Activated T-helper 17 cell treated with anti-CD3 and anti-CD28 coated beads, Interleukin-2, amount 50 U/mL, for 72 hours (primary cell): ENCODE measurements around the gene WSB1. TPM values are rescaled to one million over a fixed set of nuclear protein-coding genes. Genes with fewer than 3 reads are reported as not detected.

Source experiments
- ATAC-seq: fragments of 150-1000 bp; cut with Tn5 transposase; replicated peaks from 2 replicates; pipeline ENCODE4 v1.10.0; 2021; ENCODE audit warnings: mild to moderate bottlenecking, moderate library complexity
- H3K27ac Mint-ChIP-seq: one replicate; pipeline ENCODE4 v1.8.0; 2022; ENCODE audit warnings: mixed read lengths
- H3K27me3 Mint-ChIP-seq: one replicate; pipeline ENCODE4 v1.8.0; 2022; ENCODE audit warnings: mixed read lengths
- H3K36me3 Mint-ChIP-seq: one replicate; pipeline ENCODE4 v1.8.0; 2022; ENCODE audit warnings: low read depth, mild to moderate bottlenecking, mixed read lengths
- H3K4me1 Mint-ChIP-seq: one replicate; pipeline ENCODE4 v1.8.0; 2022; ENCODE audit warnings: mixed read lengths
- H3K4me3 Mint-ChIP-seq: one replicate; pipeline ENCODE4 v1.8.0; 2022; ENCODE audit warnings: mild to moderate bottlenecking, mixed read lengths
- H3K9me3 Mint-ChIP-seq: one replicate; pipeline ENCODE4 v1.8.0; 2022; ENCODE audit warnings: mixed read lengths
- total RNA-seq, 2 donors: library from RNA; stranded (reverse); gene quantifications; one replicate each; pipeline ENCODE4 v1.2.3, GENCODE V29; 2022

Gene WSB1
- total RNA-seq, 2 donors from 2014 or later: 118 to 403 TPM

GRCh38 chr17:27289856-27290255 lies 4.1 kb upstream of the WSB1 start:
- Mint-ChIP-seq H3K9me3 (no peaks in the 10 kb centered on the region), H3K27me3 (peaks cover 5% of the 10 kb centered on the region), H3K4me3 (no peak overlapping the region), H3K27ac (peak overlapping the region; percentile 37), H3K4me1 (peaks cover 5% of the 10 kb centered on the region), H3K36me3 (peaks cover 13% of the 10 kb centered on the region)
- ATAC-seq: no peak

- H3K36me3 Mint-ChIP-seq: peaks cover 25% of the 10 kb centered on the region
- no peak for ATAC-seq
- H3K27me3 Mint-ChIP-seq: peaks cover 5% of the 10 kb centered on the region
- peaks cover 8% of the 10 kb centered on the region for H3K4me1 Mint-ChIP-seq
- H3K4me3 Mint-ChIP-seq: no peak overlapping the region
- no peaks in the 10 kb centered on the region for H3K9me3 Mint-ChIP-seq
- no peak overlapping the region for H3K27ac Mint-ChIP-seq
These were observed 2.9 kb upstream of the WSB1 start for GRCh38 chr17:27290916-27291598.

DNA sequence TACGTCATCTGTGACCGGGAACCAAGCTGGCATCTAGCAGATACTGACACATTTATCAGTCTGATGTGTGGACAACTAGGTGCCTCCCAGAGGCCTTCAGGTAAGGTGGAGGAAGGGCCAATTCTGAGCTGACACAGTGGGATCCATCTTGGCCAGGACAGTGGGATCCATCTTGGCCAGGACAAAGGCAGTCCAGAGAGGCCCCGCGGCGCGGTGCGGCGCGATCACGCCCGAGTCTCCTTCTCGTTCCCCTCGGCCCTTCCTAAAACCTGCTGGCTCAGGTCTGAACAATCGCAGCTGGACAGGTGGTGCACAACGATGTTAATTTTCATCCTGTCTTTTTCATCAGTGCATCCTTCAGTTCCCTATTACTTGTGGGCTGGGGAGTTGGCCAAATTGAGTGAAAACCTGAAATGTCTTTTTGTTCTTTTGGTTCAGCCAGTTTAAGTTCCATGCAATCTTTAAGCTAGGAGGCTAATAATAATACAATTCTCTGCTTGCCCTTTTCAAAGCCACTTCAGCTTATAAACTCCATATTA lies 486 bp upstream of the WSB1 start:
- no peak for ATAC-seq
- Mint-ChIP-seq H3K27ac (peak overlapping the region; percentile 99), H3K4me1 (peaks cover 13% of the 10 kb centered on the region), H3K36me3 (peaks cover 49% of the 10 kb centered on the region), H3K4me3 (peak overlapping the region; percentile 99), H3K27me3 (no peaks in the 10 kb centered on the region), H3K9me3 (no peaks in the 10 kb centered on the region)

GRCh38 chr17:27294689-27295630 lies 1.0 kb downstream of the WSB1 start:
- H3K27ac Mint-ChIP-seq: peak overlapping the region; percentile 99
- peaks cover 21% of the 10 kb centered on the region for H3K4me1 Mint-ChIP-seq
- peak; percentile 59 for ATAC-seq
- H3K36me3 Mint-ChIP-seq: peaks cover 61% of the 10 kb centered on the region
- H3K4me3 Mint-ChIP-seq: peak overlapping the region; percentile 99
- H3K9me3 Mint-ChIP-seq: no peaks in the 10 kb centered on the region
- H3K27me3 Mint-ChIP-seq: no peaks in the 10 kb centered on the region

GRCh38 chr17:27295945-27296344 lies 2.0 kb downstream of the WSB1 start:
- ATAC-seq: no peak
- H3K27me3 Mint-ChIP-seq: no peaks in the 10 kb centered on the region
- peak overlapping the region; percentile 99 for H3K27ac Mint-ChIP-seq
- H3K4me1 Mint-ChIP-seq: peaks cover 21% of the 10 kb centered on the region
- no peaks in the 10 kb centered on the region for H3K9me3 Mint-ChIP-seq
- H3K4me3 Mint-ChIP-seq: peak overlapping the region; percentile 99
- peaks cover 69% of the 10 kb centered on the region for H3K36me3 Mint-ChIP-seq

GRCh38 chr17:27296428-27296979 lies 2.6 kb downstream of the WSB1 start:
- Mint-ChIP-seq H3K9me3 (no peaks in the 10 kb centered on the region), H3K36me3 (peaks cover 74% of the 10 kb centered on the region), H3K27me3 (no peaks in the 10 kb centered on the region), H3K4me3 (peak overlapping the region; percentile 99), H3K4me1 (peaks cover 21% of the 10 kb centered on the region), H3K27ac (peak overlapping the region; percentile 99)
- peak; percentile 11 for ATAC-seq

DNA sequence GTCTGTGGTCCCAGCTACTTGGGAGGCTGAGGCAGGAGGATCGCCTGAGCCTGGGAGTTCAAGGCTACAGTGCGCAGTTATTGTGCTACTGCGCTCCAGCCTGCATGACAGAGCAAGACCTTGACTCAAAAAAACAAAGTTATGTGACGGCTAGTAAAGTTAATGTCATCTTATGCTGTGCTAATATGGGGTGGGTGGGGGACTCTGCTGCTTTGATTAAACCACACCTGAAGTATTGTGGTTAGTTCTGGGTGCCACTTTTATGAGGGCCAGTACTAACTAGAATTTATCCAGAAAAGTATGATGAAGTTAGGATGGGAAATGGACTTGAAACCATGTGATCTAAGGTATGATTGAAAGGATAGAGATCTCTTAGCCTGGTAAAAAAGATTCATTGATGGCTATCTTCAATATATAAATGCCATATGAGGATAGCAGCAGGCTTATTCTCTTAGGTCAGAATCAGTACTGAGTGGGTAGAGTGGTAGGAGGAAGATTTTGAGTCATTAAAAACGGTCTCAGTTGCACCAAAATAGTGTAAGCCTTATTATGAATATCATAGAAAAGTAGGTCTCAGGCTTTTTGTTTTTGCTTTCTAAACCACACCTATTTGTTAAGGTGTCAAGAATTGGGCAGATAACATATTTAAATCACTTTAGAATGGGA lies 5.6 kb downstream of the WSB1 start:
- ATAC-seq: peak; percentile 60

GRCh38 chr17:27303734-27304133 lies 9.8 kb downstream of the WSB1 start:
- H3K27ac Mint-ChIP-seq: no peak overlapping the region
- ATAC-seq: no peak
- peaks cover 98% of the 10 kb centered on the region for H3K36me3 Mint-ChIP-seq
- H3K9me3 Mint-ChIP-seq: no peaks in the 10 kb centered on the region
- no peaks in the 10 kb centered on the region for H3K27me3 Mint-ChIP-seq
- peaks cover 14% of the 10 kb centered on the region for H3K4me1 Mint-ChIP-seq
- H3K4me3 Mint-ChIP-seq: no peak overlapping the region

More for the DNA sequence above, 5.6 kb downstream of the WSB1 start:
- Mint-ChIP-seq H3K4me1 (peaks cover 21% of the 10 kb centered on the region), H3K27me3 (no peaks in the 10 kb centered on the region), H3K36me3 (peaks cover 95% of the 10 kb centered on the region), H3K27ac (peak overlapping the region; percentile 0), H3K9me3 (no peaks in the 10 kb centered on the region), H3K4me3 (peak overlapping the region; percentile 58)

DNA sequence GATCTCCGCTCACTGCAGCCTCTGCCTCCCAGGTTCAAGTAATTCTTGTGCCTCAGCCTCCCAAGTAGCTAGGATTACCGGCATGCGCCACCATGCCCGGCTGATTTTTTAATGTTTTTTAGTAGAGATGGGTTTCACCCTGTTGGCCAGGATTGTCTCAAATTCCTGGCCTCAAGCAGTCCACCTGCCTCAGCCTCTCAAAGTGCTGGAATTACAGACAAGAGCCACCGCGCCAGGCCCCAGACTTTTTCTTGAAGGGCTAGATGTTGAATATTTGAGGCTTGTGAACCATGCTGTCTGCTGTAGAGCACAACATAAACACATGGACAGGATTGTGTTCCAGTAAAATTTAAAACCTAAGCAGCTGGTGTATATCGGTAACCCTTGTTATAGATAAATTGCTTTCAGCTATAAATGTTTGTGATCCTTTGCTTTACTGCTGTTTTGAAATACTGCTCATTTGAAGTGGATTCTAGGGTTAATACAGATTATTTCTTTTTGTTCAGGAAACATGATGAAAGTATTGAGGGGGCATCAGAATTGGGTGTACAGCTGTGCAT lies 12.4 kb downstream of the WSB1 start:
- Mint-ChIP-seq H3K27ac (no peak overlapping the region), H3K4me3 (no peak overlapping the region), H3K36me3 (peaks cover 100% of the 10 kb centered on the region), H3K27me3 (no peaks in the 10 kb centered on the region), H3K9me3 (no peaks in the 10 kb centered on the region), H3K4me1 (peaks cover 6% of the 10 kb centered on the region)
- no peak for ATAC-seq

GRCh38 chr17:27310565-27311110 lies 16.7 kb downstream of the WSB1 start:
- ATAC-seq: no peak
- Mint-ChIP-seq H3K27me3 (no peaks in the 10 kb centered on the region), H3K4me1 (no peaks in the 10 kb centered on the region), H3K9me3 (no peaks in the 10 kb centered on the region), H3K4me3 (no peak overlapping the region), H3K27ac (no peak overlapping the region), H3K36me3 (peaks cover 100% of the 10 kb centered on the region)

DNA sequence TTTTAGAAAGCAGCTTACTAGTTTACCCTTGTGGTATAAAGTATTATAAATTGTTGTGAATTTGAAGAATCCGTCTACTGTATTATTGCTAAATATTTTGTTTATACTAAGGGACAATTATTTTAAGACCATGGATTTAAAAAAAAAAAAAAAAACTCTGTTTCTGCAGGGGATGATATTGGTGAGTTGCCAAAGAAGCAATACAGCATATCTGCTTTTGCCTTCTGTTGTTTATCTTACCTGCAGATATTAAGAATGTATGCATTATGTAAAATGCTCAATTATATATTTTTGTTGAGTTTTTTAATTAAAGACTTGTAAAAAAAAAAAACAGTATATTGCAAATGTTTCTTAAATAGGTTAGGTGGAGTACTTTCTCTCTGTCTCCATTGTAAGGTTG lies 19.4 kb downstream of the WSB1 start:
- Mint-ChIP-seq H3K27me3 (no peaks in the 10 kb centered on the region), H3K27ac (no peak overlapping the region), H3K36me3 (peaks cover 97% of the 10 kb centered on the region), H3K9me3 (no peaks in the 10 kb centered on the region), H3K4me1 (no peaks in the 10 kb centered on the region), H3K4me3 (no peak overlapping the region)
- ATAC-seq: no peak

- peaks cover 91% of the 10 kb centered on the region for H3K36me3 Mint-ChIP-seq
- ATAC-seq: no peak
- H3K9me3 Mint-ChIP-seq: no peaks in the 10 kb centered on the region
- no peak overlapping the region for H3K27ac Mint-ChIP-seq
- H3K27me3 Mint-ChIP-seq: no peaks in the 10 kb centered on the region
- H3K4me1 Mint-ChIP-seq: no peaks in the 10 kb centered on the region
- no peak overlapping the region for H3K4me3 Mint-ChIP-seq
These were observed 21.4 kb downstream of the WSB1 start for GRCh38 chr17:27315322-27315721.

GRCh38 chr17:27315796-27316465 lies 22.0 kb downstream of the WSB1 start:
- no peaks in the 10 kb centered on the region for H3K4me1 Mint-ChIP-seq
- no peak for ATAC-seq
- no peaks in the 10 kb centered on the region for H3K9me3 Mint-ChIP-seq
- no peak overlapping the region for H3K4me3 Mint-ChIP-seq
- H3K27ac Mint-ChIP-seq: no peak overlapping the region
- no peaks in the 10 kb centered on the region for H3K27me3 Mint-ChIP-seq
- H3K36me3 Mint-ChIP-seq: peaks cover 85% of the 10 kb centered on the region
